ENCODE data around the gene LPAR2.
"Not testable (repeated sequence)": the region's sequence is repeated elsewhere in the genome, so short reads cannot be mapped to it uniquely, and the experiment has no call there.

Gene LPAR2

GRCh38 chr19:19600793-19601330 lies 27.2 kb downstream of the LPAR2 start:
- Histone ChIP-seq H4K20me1 (ENCODE audit: insufficient read depth, low read length, poor library complexity, severe bottlenecking) (no peaks in the 10 kb centered on the region), H3K36me3 (ENCODE audit: insufficient read depth, low read length) (no peaks in the 10 kb centered on the region), H3K79me2 (ENCODE audit: insufficient read depth, low read length) (no peaks in the 10 kb centered on the region), H3F3A (ENCODE audit: low read depth) (no peaks in the 10 kb centered on the region), H2AFZ (ENCODE audit: low read length) (no peak overlapping the region), H3K4me2 (ENCODE audit: low read depth, low read length, poor library complexity, severe bottlenecking) (no peak overlapping the region), H3K9ac (ENCODE audit: low read depth, low read length, poor library complexity, severe bottlenecking) (no peak overlapping the region), H3K27me3 (ENCODE audit: insufficient read depth, low read length, poor library complexity, severe bottlenecking) (no peaks in the 10 kb centered on the region), H3K4me1 (ENCODE audit: insufficient read depth, low read length, poor library complexity, severe bottlenecking) (peaks cover 3% of the 10 kb centered on the region), H3K9me2 (replicated peaks; ENCODE audit: low read depth, low read length) (no peaks in the 10 kb centered on the region), H3K9me3 (ENCODE audit: insufficient read depth, low read depth, low read length) (no peaks in the 10 kb centered on the region), H3K4me3 (ENCODE audit: low read length, poor library complexity, severe bottlenecking) (no peak overlapping the region)
- no peak for TF ChIP-seq CTCF (conservative IDR thresholded peaks at IDR 0.05; ENCODE audit: low read length)
- TF ChIP-seq EZH2phosphoT487 (IDR thresholded peaks at IDR 0.05; ENCODE audit: borderline replicate concordance), result no peak

GRCh38 chr19:19598728-19599451 lies 29.1 kb downstream of the LPAR2 start:
- not testable (repeated sequence) for H2AFZ ChIP-seq (ENCODE audit: low read length); H3F3A ChIP-seq (ENCODE audit: low read depth); H4K20me1 ChIP-seq (ENCODE audit: insufficient read depth, low read length, poor library complexity, severe bottlenecking); H3K36me3 ChIP-seq (ENCODE audit: insufficient read depth, low read length); H3K9me3 ChIP-seq (ENCODE audit: insufficient read depth, low read depth, low read length); H3K4me3 ChIP-seq (ENCODE audit: low read length, poor library complexity, severe bottlenecking); H3K9me2 ChIP-seq (replicated peaks; ENCODE audit: low read depth, low read length); H3K27me3 ChIP-seq (ENCODE audit: insufficient read depth, low read length, poor library complexity, severe bottlenecking); H3K4me1 ChIP-seq (ENCODE audit: insufficient read depth, low read length, poor library complexity, severe bottlenecking); H3K9ac ChIP-seq (ENCODE audit: low read depth, low read length, poor library complexity, severe bottlenecking); H3K4me2 ChIP-seq (ENCODE audit: low read depth, low read length, poor library complexity, severe bottlenecking); H3K79me2 ChIP-seq (ENCODE audit: insufficient read depth, low read length)

- H3K79me2 ChIP-seq (ENCODE audit: insufficient read depth, low read length), result no peaks in the 10 kb centered on the region
- H3K9me3 ChIP-seq (ENCODE audit: insufficient read depth, low read depth, low read length), result no peaks in the 10 kb centered on the region
- TF ChIP-seq EZH2phosphoT487 (IDR thresholded peaks at IDR 0.05; ENCODE audit: borderline replicate concordance), result no peak
- TF ChIP-seq CTCF (conservative IDR thresholded peaks at IDR 0.05; ENCODE audit: low read length), result no peak
- H3K4me1 ChIP-seq (ENCODE audit: insufficient read depth, low read length, poor library complexity, severe bottlenecking), result no peaks in the 10 kb centered on the region
- no peak overlapping the region for H2AFZ ChIP-seq (ENCODE audit: low read length)
- no peak overlapping the region for H3K4me2 ChIP-seq (ENCODE audit: low read depth, low read length, poor library complexity, severe bottlenecking)
- H3K4me3 ChIP-seq (ENCODE audit: low read length, poor library complexity, severe bottlenecking), result no peak overlapping the region
- H3K27me3 ChIP-seq (ENCODE audit: insufficient read depth, low read length, poor library complexity, severe bottlenecking), result no peaks in the 10 kb centered on the region
- no peak overlapping the region for H3K9ac ChIP-seq (ENCODE audit: low read depth, low read length, poor library complexity, severe bottlenecking)
- no peaks in the 10 kb centered on the region for H3K9me2 ChIP-seq (replicated peaks; ENCODE audit: low read depth, low read length)
- H3F3A ChIP-seq (ENCODE audit: low read depth), result no peaks in the 10 kb centered on the region
- H3K36me3 ChIP-seq (ENCODE audit: insufficient read depth, low read length), result no peaks in the 10 kb centered on the region
- H4K20me1 ChIP-seq (ENCODE audit: insufficient read depth, low read length, poor library complexity, severe bottlenecking), result no peaks in the 10 kb centered on the region
These were observed 30.2 kb downstream of the LPAR2 start for GRCh38 chr19:19597809-19598306.
